GM21619 (cell line): Measurements from ENCODE around the gene COL15A1.

ENCODE experiments used
- ATAC-seq: cut with Tn5 transposase; IDR thresholded peaks from one replicate; pipeline ENCODE4 v1.9.1; 2021; ENCODE audit not compliant: unreplicated experiment

COL15A1 gene

DNA sequence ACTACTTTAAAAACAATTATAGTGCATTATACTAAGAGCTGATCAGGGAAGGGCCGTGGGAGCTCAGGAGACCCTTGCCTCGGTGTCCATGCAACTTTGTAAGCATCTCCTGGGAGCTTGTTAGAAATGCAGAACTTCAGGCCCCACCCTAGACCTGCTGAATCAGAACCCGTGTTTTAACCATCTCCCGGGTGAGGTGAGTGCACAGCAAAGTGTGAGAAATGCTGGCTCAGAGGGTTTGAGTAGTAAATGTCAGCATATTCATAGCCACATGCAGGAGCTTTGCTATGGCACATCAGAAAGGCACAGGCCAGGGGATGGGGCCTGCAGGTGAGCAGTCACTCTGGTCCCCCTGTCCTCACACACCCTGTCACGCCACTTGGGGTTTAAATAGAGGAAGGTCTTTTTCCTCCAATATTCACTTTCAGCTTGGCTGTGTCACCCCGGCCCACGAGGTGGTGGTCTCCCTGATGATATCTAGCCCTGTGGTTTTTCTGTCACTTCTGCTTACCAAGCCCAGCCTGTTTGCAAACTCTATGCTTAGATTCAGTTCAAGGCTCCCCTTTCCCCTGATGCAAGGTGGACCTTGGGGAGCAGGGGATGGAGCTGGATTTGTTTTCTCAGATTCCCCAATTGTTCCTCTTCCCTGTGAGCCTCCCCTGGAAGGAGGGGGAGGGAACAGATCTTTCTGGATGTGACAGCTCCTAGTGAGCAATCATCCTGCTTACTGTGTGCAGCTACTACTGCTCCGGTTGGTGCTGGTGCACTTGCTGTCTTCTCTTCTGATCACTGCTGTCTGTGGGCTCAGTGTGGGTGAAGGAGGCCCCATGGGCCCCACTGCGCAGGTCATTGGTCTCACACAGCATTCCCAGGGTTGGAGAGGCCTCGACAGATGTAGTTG lies 109.4 kb downstream of the COL15A1 start:
- ATAC-seq, result no peak

GRCh38 chr9:99054581-99054980 lies 110.9 kb downstream of the COL15A1 start:
- no peak for ATAC-seq

DNA sequence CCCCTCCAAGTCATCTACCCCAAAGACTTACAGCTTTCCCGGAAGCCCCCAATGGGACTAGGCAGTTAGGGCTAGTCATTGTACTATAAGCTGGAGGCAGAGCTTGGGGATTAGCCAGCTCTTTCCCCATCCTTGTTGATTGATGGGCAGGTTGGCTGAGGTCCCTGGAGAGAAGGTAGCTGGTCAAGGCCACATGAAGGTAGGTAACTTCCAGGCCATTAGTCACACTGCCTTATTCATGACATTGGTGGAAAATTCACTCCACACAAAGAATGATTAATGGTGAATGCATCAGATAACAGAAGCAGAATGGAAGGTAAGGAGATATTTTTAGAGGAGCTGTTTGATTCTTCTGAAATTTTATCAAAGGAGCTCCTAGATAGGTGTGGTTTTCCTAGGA lies 111.7 kb downstream of the COL15A1 start:
- no peak for ATAC-seq

DNA sequence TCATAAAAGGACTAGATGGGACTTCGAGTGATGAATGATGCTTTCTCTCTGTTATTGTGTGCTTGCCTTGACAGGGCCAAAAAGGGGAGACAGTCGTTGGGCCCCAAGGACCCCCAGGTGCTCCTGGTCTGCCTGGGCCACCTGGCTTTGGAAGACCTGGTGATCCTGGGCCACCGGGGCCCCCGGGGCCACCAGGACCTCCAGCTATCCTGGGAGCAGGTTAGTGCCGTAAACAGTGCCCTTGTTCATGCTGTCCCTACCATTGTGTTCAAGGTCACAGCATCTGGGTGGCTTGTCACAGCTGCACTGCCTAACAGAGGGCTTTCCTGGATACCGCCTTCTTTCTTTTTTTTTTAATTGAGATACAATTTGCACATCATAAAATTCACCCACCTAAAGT lies 112.5 kb downstream of the COL15A1 start:
- ATAC-seq, result no peak

DNA sequence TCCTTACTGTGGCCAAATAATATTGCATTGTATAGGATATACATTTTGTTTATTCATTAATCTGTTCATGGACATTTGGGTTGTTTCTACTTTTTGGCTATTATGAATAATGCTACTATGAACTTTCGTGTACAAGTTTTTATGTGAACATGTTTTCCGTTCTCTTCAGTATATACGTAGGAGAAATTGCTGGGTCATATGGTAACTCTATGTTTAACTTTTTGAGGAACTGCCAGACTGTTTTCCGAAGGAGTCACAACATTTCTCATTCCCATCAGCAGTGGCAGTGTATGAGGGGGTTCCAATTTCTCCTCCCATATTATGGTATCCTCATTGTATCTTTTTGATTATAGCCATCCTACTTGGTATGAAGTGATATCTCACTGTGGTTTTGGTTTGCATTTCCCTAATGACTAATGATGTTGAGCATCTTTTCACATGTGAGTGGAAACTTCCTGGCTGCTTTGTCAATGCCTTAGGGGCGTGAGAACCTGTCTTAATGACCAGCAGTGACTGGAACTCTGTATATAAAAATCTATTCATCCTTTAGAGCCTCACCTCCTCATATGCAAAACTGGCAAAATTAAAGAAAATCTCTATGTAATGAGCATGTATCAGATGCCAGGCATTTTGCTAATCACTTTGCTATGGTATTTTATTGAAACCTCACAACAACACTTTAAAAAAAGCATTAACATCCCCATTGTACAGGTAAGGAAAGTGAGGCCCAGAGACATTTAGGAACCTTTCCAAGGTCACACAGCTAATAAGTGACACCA lies 113.4 kb downstream of the COL15A1 start:
- ATAC-seq, result no peak

DNA sequence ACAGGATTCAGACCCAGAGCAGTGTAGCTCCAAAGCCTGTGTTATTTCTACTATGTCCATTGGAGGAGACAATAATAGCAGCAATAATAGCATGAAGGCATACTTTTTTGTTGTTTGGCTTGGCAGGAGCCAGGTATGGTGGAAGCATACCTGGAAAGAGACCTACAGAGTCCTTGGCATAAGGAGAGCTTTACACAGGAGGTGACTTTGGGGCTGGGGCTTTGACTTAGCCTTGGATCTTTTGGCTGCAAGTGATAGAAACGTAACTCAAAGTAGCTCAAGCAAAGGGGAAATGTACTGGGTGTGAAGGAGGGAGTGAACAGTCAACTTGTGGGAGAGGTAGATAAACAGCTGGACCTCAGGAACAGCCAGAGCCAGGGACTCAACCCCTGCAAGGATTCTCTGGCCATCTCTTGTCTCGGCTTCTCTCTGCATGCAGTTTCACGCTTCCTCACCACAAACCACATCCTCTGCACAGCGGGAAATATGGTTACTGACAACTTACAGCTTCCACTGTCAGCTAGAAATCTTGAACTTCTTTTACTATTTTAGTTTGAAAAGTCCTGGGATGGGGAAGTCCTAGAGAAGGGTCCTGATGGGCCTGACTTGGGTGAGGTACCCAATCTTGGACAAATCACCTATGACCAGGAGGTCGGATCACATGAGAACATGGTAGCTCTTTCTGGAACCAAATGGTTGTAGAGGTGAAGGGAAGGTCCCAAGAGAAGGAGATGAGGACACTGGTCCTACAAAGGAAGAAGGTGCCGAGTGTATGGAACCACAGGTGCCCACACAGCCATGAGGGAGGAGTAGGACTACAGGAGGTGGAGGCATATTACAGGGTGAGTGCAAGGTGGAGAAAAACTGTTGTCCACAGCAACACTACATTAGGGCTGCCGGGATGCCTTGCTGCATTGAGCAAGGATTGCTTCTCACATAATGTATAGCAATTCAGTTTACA lies 114.2 kb downstream of the COL15A1 start:
- peak; percentile 84 for ATAC-seq

DNA sequence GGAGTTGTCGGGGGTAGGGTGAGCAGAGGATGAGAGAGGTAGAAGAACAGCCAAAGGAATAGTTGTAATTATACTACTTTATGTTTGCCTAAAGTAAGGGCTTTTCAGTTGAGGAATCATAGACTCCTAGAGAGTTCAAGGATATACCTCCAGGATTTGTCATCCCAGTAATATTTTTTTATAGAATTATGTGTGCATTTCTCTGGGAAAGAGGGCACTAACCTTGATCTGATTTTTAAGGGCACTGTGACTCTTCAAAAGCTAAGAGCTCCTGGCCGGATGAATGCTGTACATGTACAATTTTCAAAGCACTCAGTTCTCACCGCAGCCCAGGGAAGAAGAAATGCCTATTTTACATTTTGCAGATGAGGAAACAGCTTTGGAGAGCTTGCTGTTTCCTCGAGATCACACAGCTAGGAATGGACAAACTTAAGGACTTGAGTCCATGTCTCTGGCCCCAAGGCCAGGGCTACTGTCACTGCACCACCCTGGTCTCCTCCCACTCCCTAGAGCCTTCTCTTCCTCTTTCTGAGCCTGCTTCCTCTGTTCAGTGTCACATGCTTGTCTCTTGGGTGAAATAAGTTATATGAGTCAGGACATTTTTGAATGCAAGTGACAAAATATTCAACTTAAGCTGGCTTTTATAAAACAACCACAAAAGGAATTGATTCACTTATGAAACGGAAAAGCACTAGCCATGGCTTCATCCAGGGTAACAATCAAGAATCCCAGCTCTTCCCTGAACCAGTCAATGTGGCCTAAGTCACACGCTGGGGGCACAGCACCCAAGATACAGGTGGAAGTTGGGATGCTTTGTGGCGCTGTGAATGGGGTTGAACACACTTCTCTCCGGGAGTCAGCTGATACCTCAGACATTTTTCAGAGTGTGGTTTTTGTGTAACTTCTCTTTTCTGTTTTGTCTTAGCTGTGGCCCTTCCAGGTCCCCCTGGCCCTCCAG lies 115.5 kb downstream of the COL15A1 start:
- ATAC-seq, result peak; percentile 67

DNA sequence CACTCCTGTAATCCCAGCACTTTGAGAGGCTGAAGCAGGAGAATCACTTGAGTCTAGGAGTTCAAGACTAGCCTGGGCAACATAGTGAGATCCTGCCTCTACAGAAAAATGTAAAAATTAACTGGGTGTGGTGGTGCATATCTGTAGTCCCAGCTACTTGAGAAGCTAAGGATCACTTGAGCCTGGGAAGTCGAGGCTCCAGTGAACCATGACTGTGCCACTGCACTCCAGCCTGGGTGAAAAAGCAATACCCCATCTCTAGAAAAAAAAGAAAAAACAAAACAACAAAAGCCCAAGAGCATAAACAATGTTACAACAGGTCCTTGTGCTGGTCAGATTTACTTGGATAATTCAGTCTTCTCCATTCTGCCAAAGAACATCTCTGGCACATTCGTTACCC lies 116.9 kb downstream of the COL15A1 start:
- no peak for ATAC-seq

- ATAC-seq, result no peak
Measured at GRCh38 chr9:99062549-99062948, 118.8 kb downstream of the COL15A1 start.

DNA sequence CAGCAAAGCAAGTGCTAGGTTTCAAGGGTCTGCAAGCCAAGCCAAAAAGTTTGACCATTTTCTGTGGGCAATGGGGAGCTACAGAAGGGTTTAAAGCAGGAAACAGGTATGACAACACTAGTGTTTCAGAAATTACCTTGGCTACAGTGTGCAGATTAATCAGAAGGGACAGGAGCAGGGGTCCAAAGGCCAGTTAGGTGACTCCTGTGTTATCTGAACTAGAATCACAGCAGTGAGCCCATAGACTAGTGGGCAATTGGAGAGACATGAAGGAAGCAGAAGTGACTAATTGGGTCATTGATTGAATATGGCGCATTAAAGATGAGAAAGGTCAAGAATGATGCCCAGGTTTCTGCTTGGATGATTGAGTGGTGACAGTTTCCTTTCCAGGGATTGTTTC lies 119.8 kb downstream of the COL15A1 start:
- no peak for ATAC-seq

DNA sequence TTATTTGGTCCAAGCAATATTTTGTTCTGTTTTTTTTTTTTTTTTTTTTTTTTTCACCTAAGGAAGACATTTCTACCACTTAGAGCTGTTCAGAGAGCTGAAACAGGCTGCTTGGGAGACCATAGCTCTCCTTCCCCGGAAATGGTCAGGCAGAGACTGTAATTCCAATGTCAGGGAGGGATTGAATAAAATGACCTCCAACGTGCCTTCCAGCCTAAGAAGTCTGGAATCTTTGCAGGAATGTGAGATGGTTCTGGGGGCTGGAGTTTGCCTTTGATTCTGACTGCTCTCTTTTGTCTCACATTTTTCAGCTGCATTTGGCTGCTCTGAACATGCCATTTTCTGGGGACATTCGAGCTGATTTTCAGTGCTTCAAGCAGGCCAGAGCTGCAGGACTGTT lies 122.9 kb downstream of the COL15A1 start:
- ATAC-seq, result no peak

GRCh38 chr9:99069075-99069474 lies 125.4 kb downstream of the COL15A1 start:
- ATAC-seq, result no peak

GRCh38 chr9:99069546-99069945 lies 125.8 kb downstream of the COL15A1 start:
- ATAC-seq, result no peak

DNA sequence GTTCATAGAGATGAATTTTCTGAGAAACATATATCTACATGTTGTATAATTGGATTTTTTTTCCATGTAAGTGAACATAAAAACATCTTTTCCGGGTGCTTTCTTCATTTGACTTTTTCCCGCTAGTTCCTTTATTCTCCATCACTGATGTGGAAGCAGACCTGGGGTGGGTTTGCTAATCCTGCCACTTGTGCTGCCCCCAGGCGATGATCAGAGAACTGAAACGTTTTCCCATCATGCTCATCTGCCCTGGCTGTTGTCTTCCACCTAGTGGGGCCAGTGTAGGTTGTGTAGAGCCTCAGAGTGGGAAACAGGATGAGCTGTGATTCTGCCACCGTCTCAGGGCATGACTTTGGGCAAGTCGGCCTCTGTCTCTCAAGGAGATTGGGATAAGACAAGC lies 127.0 kb downstream of the COL15A1 start:
- ATAC-seq, result no peak

DNA sequence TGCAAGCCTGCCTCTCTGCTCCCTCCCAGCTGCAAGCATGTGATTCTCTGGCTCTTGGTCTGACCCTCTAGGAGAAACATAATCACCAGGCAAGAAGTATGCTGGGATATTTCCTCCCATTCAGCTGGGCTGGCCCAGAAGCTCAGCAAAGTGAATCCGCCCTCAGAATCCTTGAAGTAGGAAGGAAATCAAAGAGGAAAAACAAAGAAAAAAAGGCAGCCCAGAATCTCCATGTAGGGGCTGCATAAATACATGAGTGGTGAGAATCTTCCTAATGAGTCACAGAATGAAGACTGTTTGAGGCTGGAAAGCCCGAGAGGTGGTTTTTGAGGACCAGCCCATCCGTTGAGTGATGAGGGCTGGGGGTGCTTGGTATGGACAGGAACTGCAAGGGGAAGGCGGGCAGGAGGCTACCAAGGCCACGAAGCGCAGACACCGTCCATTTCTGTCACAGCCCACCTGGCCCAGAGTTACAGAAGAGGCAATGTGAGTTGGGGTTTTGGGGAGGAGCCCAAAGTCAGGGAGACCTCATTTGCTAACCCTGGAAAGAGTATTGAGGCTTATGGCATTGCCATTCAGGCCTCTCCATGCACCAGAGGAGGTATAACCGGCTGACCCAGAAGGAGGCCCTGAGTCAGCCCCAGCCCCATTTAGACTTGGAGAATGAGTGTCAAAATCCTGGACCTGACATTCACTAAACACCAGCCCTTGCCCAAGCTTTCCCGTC lies 127.8 kb downstream of the COL15A1 start:
- ATAC-seq, result no peak

- ATAC-seq, result no peak
Measured at GRCh38 chr9:99072040-99072394, 128.3 kb downstream of the COL15A1 start.

GRCh38 chr9:99073347-99073746 lies 129.6 kb downstream of the COL15A1 start:
- ATAC-seq, result no peak

GRCh38 chr9:99073985-99074901 lies 130.5 kb downstream of the COL15A1 start:
- no peak for ATAC-seq
